GM12864 (cell line): ENCODE measurements around the gene IMPA2.

Experiments used
- DNase-seq: peaks from one replicate; pipeline ENCODE4 v3.0.0-alpha.2; 2011; ENCODE audit warnings: low read depth
- H3K4me3 ChIP-seq: 2 replicates; pipeline ENCODE4 v1.5.1; 2011; ENCODE audit warnings: mild to moderate bottlenecking, low read depth, low read length, control low read depth
- TF ChIP-seq, protein P1 (sequence below): IDR thresholded peaks from 2 replicates; pipeline ENCODE4 v1.5.1; 2011; ENCODE audit warnings: low read depth, mild to moderate bottlenecking, moderate library complexity, low read length, control low read depth, inconsistent platforms; ENCODE audit errors: missing control alignments

IMPA2 gene

DNA sequence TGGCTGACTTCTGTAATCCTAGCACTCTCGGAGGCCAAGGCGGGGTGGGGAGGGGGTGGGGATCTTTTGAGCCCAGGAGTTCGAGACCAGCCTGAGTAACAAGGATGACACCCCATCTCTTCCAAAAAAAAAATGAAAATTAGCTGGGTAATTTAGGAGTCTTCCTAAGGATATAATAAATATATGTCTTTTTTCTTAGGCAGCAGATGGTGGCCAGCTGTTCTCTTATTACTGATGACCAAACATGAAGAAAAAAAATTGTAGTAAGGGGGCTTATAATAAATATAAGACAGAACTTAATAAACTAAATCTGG, 4.2 kb upstream of the IMPA2 start:
- TF ChIP-seq, protein P1, sequence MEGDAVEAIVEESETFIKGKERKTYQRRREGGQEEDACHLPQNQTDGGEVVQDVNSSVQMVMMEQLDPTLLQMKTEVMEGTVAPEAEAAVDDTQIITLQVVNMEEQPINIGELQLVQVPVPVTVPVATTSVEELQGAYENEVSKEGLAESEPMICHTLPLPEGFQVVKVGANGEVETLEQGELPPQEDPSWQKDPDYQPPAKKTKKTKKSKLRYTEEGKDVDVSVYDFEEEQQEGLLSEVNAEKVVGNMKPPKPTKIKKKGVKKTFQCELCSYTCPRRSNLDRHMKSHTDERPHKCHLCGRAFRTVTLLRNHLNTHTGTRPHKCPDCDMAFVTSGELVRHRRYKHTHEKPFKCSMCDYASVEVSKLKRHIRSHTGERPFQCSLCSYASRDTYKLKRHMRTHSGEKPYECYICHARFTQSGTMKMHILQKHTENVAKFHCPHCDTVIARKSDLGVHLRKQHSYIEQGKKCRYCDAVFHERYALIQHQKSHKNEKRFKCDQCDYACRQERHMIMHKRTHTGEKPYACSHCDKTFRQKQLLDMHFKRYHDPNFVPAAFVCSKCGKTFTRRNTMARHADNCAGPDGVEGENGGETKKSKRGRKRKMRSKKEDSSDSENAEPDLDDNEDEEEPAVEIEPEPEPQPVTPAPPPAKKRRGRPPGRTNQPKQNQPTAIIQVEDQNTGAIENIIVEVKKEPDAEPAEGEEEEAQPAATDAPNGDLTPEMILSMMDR = no peak
- H3K4me3 ChIP-seq = no peak overlapping the region
- no peak for DNase-seq

DNA sequence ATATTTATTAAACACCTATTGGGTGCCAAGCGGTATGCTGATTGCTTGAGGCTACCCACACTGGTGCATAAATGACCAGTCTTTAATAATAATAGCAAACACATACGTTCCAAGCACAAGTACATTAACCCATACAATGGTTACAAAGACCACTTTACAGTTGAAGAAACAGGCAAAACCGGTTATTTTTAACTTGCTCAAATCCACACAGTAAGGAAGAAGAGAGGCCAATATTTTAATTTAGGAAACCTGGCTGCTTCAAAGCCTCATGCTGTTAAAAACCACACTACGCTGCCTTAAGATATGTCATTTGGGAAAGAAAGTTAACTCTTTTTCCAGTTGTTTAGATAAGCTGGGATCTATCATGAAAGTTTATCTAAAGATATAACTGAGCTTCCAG, 2.4 kb upstream of the IMPA2 start:
- no peak for DNase-seq
- TF ChIP-seq, protein P1 = no peak
- H3K4me3 ChIP-seq = no peak overlapping the region

DNA sequence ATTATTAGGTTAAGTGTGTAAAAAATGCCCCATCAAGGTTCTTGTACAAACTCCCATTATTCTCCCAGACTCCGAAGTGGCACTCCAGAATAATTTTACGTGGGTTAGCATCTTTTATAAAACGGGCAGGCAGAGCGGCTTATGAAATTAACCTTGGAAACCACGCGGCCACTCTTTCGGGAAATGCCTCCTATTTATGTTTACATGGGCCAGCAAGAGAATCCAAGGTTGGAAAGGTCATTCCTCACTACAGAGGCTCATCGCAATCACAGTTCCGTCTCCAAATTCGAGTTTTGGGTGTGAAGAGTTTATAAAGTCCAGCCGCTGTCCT, 1.2 kb upstream of the IMPA2 start:
- peak overlapping the region; percentile 74 for H3K4me3 ChIP-seq
- no peak for DNase-seq
- TF ChIP-seq, protein P1 = no peak

DNA sequence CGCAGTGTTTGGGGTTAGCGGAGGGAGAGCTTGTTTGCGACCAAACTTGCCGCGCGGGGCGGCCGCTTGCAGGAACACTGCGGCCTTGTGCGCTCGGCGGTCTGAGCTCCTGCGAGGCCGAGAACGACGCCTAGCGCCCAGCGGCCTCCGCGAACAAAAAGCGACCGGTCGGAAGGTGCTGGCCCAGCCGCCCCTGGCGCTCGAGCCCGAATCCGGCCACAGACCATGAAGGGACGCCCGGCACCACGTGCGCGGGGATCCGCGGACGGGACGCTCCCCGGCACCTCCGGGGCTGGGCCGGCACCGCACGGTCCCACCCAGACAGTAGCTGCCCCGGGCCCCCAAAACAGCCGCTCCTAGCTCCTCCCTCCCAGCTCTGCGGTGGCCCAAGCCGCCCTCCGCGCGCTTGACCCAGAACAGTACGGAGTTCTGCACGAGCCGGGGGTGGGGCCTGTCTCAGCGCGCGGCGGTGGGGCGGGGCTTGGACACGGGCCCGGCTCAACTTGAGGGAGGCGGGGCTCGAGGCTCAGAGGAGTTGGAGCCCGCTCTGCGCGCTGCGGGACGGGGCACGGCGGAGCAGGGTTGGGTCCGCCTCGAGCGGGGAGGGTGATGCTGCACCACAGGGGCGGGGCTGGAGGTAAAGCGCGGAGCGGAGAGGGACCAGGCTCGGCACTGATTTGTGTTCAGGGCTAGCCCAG, 664 bp upstream of the IMPA2 start:
- H3K4me3 ChIP-seq = peak overlapping the region; percentile 74
- DNase-seq = peak; percentile 88
- TF ChIP-seq, protein P1 = no peak

DNA sequence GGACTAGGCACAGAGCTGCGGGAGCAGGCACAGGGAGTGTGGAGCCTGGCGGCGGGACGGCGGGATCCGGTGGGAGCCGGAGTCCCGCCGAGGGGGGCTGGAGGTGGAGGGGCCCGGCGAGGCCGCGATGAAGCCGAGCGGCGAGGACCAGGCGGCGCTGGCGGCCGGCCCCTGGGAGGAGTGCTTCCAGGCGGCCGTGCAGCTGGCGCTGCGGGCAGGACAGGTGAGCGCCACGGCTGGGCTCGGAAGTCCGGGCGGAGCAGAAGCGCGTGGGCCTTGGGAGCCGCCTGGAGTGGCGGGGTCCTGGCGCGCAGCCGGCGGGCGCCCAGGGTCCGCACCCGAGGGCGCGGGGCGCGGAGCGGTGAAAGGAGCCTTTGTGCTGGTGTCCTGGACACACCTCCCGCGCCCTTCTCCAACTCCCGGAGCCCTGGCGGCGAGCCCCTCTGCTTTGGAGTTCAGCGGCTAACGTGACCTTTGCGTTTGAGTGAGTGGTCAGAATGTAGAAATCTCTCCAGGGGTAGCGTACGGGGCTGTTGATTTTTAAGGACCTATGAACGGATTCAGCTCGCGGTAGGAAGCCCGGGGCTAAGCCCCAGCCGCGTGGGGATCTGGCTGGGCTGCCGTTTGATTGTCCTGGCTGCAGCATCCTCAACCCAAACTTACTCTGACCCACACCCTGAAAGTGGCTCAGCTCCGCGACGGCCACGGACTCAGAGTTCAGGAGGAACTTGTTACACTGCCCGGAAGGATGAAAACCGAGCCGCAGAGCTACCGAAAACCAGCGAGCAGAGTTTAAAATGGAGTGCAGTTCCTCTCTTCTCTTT, 448 bp downstream of the IMPA2 start:
- DNase-seq = no peak
- TF ChIP-seq, protein P1 = no peak
- H3K4me3 ChIP-seq = peak overlapping the region; percentile 74

DNA sequence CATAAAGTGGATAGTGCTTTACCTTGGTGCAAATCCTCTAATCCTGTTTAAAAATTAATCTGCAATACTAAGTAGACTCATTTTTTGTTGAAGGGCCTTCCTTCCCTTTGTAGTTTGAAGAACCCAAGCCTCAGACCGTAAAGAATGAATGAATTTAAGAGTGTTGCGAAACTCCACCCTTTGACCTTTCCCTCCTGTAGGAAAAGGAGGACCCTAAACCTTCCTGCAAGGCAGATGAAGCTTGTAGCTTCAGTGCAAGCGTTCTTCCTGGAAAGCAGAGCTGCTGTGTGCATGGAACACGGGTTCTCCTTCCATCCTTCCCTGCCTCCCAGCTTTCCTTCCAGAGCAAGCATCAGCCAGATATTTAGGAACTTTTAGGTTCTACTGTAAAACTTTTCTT, 1.7 kb downstream of the IMPA2 start:
- no peak overlapping the region for H3K4me3 ChIP-seq
- TF ChIP-seq, protein P1 = no peak
- DNase-seq = no peak

DNA sequence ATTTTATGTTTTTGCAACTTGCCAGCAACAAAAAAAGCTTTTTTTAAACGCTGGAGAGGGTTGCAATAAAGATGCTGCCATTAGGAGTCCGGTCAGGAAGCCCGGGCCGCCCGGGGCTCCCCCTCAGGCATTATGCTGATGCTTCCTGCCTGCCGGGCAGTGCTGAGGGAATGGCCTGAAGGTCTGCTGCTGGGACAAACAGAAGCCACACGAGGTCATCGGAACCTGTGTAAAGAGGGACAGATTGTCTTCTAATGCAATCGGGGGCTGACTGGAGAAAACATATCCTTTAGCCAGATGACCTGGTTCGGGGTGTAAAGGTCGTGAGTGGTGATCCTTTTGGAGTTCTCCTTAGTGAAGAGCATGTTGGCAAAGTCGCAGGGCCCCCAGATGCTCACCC, 2.3 kb downstream of the IMPA2 start:
- H3K4me3 ChIP-seq = no peak overlapping the region
- no peak for DNase-seq

More for the DNA sequence above, 2.3 kb downstream of the IMPA2 start:
- TF ChIP-seq, protein P1 = no peak
